SU-DHL-6 (cell line): ENCODE measurements around the gene LLGL2.

Experiments used
- CTCF ChIP-seq: fragments of 200-600 bp; sonication (generic); IDR thresholded peaks from one replicate; pipeline ENCODE4 v1.5.1; 2017; ENCODE audit warnings: antibody characterized with exemption, mild to moderate bottlenecking, low read length, moderate library complexity; ENCODE audit not compliant: insufficient read depth, poor library complexity, severe bottlenecking
- EZH2phosphoT487 ChIP-seq: fragments of 200-600 bp; sonication (generic), shearing (Covaris generic); conservative IDR thresholded peaks from 2 replicates; pipeline ENCODE4 v1.6.1; 2018; ENCODE audit warnings: mild to moderate bottlenecking, antibody characterized with exemption, low read length, moderate library complexity, mixed read lengths

DNA sequence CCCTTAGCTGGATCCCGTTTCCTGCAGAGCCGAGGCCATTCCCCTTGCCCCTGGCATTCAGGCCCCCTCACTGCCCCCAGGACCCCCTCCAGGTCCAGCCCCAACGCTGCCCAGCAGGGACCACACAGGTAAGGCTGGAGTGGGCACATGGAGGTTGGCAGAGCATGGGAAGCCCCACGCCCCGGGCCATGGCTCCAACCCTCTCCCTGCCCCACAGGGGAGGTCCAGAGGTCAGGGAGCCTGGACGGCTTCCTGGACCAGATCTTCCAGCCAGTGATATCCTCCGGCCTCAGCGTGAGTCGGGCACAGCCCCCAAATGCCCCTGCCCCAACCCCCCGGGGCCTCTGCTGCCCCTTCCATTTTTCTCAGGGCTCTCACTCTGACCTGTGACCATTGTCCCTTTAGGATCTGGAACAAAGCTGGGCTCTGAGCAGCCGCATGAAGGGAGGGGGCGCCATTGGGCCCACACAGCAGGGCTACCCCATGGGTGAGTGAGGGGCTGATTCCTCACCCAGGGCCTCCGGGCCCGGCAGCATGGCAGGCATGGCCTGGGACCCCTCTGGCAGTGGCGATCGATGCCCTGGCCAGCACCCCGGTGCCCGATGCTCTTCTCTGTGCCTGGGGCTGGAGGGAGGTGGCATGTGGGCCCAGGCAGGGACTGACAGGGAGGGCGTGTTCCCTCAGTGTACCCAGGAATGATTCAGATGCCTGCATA lies 89.2 kb downstream of the LLGL2 start:
- TF ChIP-seq CTCF = no peak
- TF ChIP-seq EZH2phosphoT487 = no peak
